ENCODE measurements around the gene P2RX3. TPM values are rescaled to one million over a fixed set of nuclear protein-coding genes. Genes with fewer than 3 reads are reported as not detected.

P2RX3 gene
- total RNA-seq, 1 donor from 2014 or later, result not detected

DNA sequence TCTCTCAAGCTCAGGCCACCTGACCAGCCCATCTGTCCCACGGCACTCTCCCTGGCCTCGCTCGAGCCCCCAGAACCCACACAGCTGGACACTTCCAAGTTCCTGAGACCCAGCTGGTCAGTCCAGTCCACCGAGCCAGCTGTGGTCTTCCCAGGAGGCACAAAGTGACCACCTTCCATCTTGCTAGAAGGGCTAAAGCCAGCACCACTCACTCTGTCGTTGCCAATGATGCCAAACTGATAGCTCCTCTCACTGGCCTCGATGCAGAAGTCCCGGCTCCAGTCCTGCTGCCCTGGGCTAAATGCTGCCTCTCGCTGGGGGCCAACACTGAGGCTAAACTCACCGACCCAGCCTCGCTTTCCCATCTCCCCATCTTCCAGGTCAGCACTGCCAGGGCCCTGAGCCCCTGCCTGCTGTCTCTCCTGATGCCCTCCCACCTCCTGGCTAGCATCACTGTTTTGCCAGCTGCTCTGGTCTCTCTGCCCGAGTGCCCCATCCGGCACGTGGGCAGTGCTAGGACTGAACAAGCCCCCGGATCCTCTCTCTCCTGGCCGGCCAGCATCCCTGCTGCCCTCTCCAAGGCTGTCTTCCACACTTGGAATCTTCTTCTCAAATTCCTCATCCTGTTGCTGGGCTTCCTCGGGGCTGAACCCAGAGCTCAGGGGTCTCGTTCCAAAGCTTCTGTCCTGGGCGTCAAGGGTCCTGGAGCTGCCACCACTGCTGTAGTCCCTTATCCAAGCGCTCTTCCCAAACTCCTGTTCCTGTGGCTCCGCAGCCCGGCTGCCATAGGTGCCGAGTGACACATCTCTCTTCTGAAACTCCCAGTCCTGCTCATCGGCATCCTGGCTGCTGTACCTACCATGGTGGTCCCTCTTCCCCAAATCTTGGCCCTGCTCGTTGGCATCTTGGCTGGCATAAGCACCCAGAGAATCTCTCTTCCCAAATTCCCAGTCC lies 28.8 kb upstream of the P2RX3 start:
- no peak for DNase-seq (ENCODE audit: low read depth in 2 of 2)

DNA sequence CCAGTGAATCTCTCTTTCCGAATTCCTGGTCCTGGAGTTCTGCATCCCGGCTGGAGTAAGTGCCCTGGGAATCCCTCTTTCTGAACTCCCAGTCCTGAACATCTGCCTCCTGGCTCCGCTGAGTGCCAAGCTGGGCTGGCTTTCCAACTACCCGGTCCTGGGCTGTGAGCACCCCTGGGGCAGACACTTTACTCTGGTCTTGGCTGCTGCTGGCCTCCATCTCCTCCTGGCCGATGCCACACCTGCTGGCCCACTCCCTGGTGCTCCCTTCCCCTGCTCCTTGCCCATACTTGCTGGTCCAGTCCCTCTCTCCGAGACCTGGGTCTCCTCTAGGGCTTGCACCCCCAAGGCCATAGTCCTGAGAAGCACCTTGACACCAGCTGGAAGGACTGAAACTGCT lies 28.1 kb upstream of the P2RX3 start:
- no peak for DNase-seq (ENCODE audit: low read depth in 2 of 2)

DNA sequence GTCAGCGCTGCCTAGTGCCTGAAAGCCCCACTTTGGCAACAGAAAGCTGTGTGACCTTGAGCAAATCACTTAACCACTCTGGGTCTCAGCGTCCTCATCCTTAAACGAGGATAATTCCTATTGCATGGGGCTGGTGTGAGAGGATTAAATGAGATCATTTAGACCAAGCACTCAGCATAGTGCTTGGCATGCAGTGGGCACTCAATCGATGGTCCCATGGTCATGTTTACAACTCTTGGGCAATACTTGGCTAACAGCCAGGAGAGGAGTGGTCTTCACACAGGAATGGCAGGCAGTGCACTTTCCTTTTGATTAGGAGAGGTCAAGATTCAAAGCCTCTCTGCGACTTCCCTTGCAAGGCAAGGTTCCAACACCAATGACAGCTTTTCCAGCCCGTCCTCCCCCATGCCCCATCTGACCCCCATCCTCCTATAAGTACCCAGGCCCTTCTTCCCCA lies 27.5 kb upstream of the P2RX3 start:
- DNase-seq (ENCODE audit: low read depth in 2 of 2), result peak; percentile 41 to 64

DNA sequence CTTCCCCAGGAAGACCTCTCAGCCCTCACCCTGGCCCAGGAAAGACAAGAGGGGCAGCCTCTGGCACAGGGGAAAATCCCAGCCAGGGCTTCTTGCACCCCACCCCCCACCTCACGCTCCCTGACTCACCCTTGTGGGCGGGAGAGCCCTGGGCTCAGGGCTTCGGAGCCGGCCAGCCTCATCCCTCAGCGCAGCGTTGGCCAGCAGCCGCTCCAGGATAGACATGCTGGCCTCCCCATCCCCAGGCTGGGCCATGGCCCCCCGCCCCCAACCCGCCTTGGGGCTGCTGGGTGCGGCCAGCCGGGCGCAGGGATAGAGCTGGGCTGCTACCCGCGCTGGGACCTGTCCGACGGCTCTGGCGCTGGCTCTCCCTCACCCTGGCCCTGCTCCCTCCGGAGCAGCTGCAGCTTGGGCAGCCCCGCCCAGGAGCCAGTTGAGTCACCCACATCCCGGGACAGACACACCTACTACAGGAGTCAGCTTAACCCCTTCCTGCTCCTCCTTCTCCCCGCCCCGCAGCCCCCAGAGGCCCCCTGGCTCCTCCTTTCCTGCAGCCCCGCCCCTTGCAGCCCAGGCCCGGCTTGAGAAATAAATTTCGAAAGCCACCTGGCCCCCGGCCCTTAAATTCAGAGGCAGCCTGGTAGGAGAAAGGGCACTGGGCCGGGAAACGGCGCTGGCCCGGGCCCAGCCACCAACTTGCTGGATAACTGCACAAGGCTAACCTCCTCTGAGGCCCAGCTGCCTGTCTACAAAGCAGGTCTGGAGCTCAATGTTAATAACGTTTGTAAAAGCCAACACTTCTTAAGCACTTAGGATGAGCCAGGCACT lies 26.8 kb upstream of the P2RX3 start:
- peak; percentile 73 to 96 for DNase-seq (ENCODE audit: low read depth in 2 of 2)

DNA sequence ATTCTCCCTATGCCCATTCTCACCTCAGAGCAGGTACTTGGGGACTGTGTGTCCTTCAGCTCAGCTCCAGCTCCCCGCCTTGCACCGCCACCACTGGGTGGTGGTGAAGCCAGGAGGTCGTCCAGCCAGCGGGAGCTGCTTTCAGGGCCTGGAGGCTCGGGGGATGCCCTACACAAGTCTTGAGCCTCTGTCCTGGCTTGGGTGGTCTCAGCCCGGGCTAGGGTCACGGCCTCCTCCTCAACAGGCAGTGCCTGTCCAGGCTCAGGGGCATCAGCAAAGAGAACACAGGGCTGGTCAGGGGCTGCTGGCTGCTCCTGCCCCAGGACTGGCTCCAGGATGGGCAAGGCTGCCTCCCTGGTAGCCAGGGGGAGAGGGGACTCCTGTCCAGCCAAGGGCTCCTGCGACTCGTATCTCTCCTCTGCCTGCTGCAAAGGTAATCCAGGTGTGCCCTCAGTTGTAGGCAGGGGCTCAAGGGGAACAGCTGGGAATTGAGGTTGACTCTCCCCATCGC lies 25.6 kb upstream of the P2RX3 start:
- no peak for DNase-seq (ENCODE audit: low read depth in 2 of 2)

DNA sequence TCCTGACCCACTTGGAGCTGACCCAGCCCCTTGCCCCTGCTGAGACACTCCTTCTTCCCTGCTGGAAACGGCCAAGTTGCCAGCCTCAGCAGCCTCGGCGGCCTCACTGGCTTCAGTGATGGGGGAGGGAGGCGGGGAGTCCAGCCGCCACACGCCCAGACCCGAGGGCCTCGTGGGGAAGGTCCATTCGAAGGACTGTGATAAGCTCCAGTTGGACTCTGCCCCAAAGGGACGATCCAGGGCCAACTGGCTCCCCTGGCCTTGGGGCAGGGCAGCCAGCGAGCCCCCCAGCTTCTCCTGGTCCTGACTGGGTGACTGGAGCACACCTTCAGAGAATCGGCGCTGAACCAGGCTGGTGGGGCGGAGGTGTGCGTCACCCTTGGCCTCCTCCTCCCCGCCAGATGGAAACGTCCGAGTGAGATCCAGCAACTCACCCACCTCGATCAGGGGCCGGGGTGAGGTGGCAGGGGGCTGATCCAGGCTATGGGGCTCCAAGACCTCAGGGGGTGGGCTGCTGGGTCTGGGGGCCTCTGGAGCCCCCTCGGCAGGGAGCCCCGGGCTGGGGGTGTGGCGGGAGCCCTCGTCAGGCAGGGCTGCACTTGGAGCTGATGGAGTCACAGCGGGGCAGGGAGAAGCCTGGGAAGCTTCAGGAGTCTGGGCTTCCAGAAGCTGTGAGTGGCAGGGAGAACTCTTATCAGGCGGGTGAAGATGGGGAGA lies 24.9 kb upstream of the P2RX3 start:
- no peak for DNase-seq (ENCODE audit: low read depth in 2 of 2)

DNA sequence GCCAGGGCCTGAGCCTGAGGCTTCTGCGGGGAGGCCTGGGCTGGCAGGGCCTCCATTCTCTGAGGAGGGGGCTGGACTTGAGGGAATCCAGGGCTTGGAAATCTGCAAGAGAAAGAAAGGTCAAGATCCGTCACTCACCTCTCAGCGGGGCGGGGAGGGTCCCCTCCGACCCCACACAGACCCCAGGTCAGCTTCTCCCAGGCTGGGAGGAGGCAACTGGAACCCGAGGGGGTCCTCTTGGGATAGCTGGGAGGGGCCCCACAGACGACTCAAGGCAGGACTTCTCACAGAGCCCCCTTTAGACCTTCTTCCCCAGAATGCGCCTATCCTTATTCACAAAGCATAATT lies 24.4 kb upstream of the P2RX3 start:
- no peak for DNase-seq (ENCODE audit: low read depth in 2 of 2)

DNA sequence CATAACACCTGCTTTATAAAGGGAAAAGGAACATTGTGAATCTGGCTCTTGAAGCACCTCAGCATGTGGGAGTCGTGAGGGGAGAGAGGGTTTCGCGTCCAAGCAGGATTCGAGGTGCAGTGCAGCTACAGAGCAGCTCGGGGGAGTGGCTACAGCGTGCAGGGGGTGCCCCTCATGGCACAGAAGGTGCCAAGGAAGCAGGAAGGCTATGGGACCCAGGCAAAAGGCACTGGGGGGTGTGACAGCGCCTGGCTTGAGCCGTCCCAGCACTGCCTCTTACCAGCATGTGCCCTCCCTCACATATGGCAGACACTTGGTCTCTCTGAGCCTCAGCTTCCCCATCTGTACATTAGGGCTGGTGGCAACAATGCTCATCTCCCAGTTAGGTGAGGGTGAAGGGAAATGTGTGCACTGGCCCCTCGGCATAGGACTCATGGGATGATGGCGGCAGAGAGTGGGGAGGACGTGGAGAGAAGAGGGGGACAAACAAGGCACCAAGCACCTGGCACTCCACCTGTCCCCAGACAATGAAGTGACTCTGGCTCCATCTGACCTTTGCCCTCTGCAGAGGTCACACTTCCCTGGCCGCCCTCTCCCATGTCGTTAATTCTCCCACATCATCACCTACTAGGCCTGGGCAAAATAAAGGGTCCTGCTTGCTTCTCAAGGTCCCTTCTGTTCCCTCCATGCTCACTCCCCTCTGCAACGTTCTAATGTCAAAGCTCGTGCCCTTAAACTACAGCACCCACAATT lies 23.8 kb upstream of the P2RX3 start:
- no peak for DNase-seq (ENCODE audit: low read depth in 2 of 2)

DNA sequence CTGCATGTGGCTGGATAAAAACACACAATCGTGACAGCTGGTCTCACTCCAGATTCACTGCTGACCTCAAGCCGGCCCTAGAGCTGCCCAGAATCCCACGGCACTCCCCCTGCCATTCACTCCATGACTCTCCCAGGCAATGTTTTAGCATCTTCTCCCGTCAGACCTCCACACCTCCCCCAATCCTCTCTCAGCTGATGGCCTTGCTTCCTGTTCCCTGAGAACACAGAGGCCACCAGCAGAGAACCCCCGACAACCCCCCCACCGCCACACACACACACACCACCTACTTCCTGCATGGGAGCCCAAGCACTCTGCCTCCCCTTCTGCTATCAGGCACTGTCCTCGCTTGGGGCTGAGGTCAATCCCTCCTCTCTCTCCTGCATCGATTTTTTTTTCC lies 22.7 kb upstream of the P2RX3 start:
- peak in 1 of 2 donors; percentile 52 for DNase-seq (ENCODE audit: low read depth in 2 of 2)

DNA sequence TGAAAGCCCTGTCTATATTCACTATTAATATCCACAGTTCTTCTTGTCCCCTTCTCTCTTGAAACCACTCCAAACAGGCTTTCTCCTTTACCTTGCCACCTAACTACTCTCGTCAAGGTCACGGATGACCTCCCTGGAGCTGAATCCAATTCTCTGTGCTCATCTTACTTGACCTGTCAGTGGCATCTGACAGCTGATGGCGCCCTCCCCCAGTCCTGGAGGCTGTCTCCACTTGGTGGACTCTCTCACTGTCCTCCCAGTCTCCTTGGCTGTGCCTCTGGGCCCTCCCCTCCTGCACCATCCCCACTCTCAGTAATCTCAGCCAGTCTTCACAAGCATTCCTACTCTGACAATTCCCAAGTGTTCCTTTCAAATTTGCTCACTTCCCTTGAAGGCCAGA lies 22.1 kb upstream of the P2RX3 start:
- DNase-seq (ENCODE audit: low read depth in 2 of 2), result no peak

DNA sequence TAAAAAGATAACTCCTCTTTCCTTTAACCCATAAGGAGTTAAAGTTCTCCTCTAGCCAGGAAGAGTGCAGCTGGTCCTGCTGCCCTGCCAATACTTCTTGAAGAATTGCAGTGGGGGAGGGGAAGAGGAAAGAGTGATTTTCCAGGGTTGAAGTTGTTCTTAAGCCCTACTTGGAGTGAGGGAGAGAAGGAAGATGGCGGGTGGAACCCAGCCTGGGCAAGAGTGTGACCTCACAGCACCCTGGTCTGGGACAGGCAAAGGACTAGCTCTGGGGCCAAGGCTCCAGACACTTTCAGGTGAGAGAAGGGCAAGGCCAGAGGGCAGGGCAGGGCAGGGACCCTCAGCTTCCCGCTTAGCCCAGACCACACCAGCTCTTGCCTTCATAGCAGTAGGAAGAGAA lies 20.0 kb upstream of the P2RX3 start:
- peak in 1 of 2 donors; percentile 32 for DNase-seq (ENCODE audit: low read depth in 2 of 2)

DNA sequence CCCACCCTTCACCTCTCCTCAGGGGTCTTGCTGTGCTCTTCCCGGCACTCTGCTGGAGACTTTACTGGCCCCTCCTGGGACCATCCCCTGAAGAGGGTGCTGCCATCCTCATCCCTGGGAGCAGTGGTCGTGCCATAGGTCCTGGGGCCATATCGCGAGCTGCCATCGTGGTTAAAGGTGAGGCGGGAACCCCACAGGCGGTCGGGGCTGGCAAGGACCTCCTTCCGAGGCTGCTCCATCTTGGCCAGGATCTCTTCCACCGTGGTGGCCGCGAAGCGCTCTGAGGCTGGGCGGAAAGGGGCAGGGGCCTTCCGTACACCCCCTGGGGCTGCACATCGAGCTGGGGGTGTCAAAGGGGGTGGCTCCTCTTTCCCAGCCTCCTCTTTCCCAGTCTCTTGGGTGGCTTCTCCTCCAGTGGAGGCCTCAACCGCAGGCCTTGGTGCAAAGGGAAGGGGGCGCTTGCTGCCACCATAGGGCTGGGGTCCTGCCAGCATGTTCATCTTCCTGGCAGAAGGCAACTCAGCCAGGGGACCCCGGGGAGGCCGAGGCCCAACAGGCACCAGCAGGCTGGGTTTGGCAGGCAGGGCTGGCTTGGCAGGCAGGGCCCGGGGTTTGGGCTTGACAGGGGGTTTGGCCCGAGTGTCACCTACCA lies 18.0 kb upstream of the P2RX3 start:
- DNase-seq (ENCODE audit: low read depth in 2 of 2), result no peak

DNA sequence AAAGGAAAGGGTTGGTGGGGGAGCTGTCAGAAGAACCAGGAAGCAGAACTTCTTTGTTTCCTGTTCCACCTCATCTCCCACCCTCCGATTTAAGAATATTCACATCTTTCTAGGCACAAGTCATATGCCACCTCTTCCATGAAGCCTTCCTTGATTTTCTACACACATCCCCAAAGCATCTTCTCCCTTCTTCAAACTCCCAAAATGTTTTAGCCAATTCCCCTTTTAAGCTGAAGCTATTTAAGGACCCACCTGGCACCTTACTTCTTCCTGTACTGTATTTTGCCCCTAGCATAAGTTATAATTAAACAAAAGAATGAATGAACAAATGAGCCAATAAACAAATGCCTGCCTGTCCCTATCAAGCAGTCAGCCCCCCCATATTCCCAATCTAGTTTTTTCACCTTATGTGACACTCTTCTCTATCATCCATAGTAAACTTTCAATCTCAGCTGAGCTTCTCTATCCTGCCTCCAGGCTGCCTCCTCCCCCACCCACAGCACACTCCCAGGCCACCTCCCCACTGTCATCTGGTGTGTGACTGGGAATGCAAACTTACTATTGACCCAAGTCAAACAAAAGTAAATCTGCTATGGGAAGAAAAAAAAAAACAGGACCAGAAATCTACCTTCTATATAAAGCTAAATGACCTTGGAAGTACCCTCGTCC lies 17.3 kb upstream of the P2RX3 start:
- DNase-seq (ENCODE audit: low read depth in 2 of 2), result no peak

DNA sequence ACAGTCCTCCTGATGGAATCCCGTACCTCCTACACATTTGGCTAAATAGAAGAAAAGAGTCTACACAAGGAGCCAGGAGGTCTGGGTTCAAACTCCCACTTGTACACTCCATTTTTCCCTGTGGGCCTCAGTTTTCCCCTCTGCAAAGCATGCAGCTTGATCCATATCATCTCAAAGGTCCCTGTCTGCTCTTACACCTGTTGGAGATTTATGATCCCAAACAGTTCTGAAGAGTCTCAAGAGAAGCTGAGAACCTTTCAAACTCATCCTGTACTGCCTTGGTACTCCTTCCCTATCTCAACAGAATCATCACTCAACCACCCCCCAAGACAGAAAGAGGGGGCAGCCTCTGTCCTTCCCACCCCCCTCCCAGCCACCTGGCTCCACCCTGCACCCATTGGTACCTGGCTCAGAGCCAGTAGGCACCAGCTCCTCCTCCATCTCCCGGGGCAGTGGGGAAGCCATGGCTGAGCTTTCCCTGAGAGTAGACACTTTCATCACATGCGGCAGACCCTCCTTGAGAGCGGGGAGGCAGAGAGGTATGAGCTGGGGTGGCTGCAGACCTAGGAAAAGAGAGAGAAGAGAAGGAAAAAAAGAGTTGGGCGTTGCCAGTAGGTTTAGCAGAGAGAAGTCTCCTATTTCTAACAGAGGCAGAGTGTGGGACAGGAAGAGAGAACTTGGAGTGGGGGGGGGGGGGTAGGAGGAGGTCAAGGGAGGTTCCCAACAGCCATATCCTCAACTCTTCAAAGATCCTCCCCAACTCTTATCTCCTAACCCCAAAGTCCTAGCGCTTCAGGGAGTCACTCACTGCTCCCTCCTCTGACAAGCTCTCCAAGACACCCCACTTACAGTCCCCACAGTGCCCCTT lies 16.5 kb upstream of the P2RX3 start:
- DNase-seq (ENCODE audit: low read depth in 2 of 2), result no peak

DNA sequence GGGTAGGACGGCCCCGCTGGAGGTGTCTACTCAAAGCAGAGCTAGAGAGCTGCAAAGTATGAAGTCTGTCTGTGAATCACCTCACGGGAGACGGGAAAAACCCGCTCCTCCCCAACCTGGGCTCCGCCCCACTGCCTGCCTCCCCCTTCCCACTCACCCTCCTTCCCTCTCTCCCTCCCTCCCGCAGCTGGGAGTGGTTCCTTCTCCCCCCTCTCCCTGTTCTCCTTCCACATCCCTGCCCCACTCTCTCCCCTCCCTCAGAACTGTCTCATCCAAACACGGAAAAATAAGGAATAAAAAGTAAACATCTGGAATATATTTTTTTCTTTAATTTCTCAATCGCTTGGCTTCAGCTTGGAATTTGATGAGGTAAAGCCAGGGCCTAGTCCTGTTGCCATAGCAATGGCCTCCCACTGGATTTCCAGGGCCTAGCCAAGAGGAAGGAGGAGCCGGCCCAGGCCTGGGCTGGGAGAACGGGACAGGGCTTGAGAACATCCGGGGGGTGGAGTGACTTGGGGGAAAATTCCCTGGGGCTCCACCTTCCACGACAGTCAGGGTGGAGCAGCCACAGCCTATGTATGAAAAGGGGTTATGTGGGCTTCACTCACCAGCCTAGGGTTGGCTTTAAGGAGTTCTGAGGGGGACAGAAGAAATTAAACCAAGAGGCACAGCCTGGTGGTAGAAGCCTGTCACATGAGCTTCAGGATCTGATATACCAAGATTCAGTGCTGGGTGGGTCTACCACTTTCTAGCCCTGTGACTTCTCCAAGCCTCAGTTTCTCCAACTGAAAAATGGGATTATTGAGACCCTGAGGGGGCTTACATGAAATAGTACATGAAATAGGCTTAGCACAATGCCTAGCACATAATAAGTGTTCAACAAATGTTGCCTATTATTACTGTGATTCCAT lies 15.6 kb upstream of the P2RX3 start:
- DNase-seq (ENCODE audit: low read depth in 2 of 2), result peak; percentile 77 to 88

DNA sequence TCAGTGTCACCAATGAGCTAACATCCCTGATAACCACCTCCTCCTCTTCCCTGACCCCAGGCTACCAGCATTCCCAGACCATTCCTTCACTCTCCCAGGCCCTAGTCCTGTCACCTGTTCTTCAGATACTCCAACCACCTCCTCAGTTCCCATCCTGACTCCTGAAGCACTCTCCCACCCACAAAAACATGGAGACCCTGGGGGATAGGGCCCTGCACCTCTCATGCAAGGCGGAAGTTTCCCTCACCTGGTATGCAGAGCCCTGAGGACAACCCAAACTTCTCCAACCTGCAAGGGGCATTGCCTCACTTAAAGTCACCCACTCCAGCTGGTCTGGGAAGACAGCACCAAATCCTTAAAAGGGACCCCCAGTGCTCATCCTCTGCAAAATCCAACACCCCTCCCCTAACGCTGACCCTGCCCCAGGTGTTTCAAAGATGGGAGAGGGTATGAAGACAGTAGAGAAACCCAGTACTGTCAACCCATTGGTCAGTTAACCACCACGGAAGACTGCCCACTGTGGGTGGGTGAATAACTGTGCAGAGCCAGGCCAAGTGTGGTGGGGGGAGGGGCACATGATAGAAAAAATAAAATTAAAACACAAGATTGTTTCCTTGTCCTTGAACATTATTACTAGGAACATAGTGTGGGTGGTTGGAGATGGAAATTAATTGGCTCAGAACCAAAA lies 14.8 kb upstream of the P2RX3 start:
- no peak for DNase-seq (ENCODE audit: low read depth in 2 of 2)

DNA sequence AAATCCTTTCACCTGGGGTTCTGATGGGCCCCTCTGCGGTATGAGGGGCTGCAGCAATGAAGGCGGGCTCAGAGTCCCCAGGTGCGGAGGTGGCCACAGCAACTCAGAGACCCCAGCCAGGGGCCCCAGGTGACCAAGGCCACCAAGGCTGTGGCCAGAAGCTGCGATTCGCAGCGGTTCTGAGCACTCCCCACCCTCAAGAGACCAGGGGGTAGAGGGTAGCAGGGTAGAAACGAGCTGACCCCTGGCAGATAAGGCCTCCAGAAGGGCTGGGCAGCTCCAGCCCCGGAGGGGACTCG lies 14.3 kb upstream of the P2RX3 start:
- no peak for DNase-seq (ENCODE audit: low read depth in 2 of 2)

All from dermis microvascular lymphatic vessel endothelial cell (primary cell).